HG03139 (cell line): ENCODE results near the gene AXL.
"Not testable (repeated sequence)": the region's sequence is repeated elsewhere in the genome, so short reads cannot be mapped to it uniquely, and the experiment has no call there.

Experiments used
- ATAC-seq: cut with Tn5 transposase; IDR thresholded peaks from one replicate; pipeline ENCODE4 v1.9.1; 2021; ENCODE audit not compliant: unreplicated experiment

AXL gene

GRCh38 chr19:41206456-41206855 is 12.6 kb upstream of the AXL start:
- no peak for ATAC-seq

GRCh38 chr19:41206926-41207750 is 11.9 kb upstream of the AXL start:
- ATAC-seq: no peak

- no peak for ATAC-seq
These were observed 4.9 kb upstream of the AXL start for GRCh38 chr19:41214161-41214560.

- ATAC-seq: no peak
These were observed 1.3 kb upstream of the AXL start for GRCh38 chr19:41217741-41218140.

- no peak for ATAC-seq
These were observed 791 bp upstream of the AXL start for GRCh38 chr19:41218249-41218614.

GRCh38 chr19:41219924-41220567 is 1.0 kb downstream of the AXL start:
- no peak for ATAC-seq

- ATAC-seq: no peak
These were observed 1.8 kb downstream of the AXL start for GRCh38 chr19:41220811-41221210.

GRCh38 chr19:41221514-41222205 is 2.6 kb downstream of the AXL start:
- no peak for ATAC-seq

GRCh38 chr19:41222240-41222639 is 3.2 kb downstream of the AXL start:
- ATAC-seq: no peak

GRCh38 chr19:41223431-41224234 is 4.6 kb downstream of the AXL start:
- no peak for ATAC-seq

- ATAC-seq: no peak
These were observed 5.6 kb downstream of the AXL start for GRCh38 chr19:41224632-41225031.

GRCh38 chr19:41225238-41226052 is 6.4 kb downstream of the AXL start:
- no peak for ATAC-seq

GRCh38 chr19:41226053-41226873 is 7.2 kb downstream of the AXL start:
- ATAC-seq: no peak

- no peak for ATAC-seq
These were observed 7.9 kb downstream of the AXL start for GRCh38 chr19:41226874-41227390.

GRCh38 chr19:41228486-41228885 is 9.5 kb downstream of the AXL start:
- ATAC-seq: no peak

- ATAC-seq: not testable (repeated sequence)
These were observed 10.3 kb downstream of the AXL start for GRCh38 chr19:41229338-41229737.

- no peak for ATAC-seq
These were observed 11.2 kb downstream of the AXL start for GRCh38 chr19:41230067-41230857.

- no peak for ATAC-seq
These were observed 13.7 kb downstream of the AXL start for GRCh38 chr19:41232686-41233085.
